Stimulated activated CD4-positive, alpha-beta T cell treated with anti-CD3 and anti-CD28 coated beads, Interleukin-2, amount 100 ng/mL, for 24 hours (primary cell): ENCODE results near the gene NRG3.
"Not testable (repeated sequence)": the region's sequence is repeated elsewhere in the genome, so short reads cannot be mapped to it uniquely, and the experiment has no call there.

Experiments used
- DNase-seq, 2 donors: peaks; one replicate each; pipeline ENCODE4 v3.0.0-alpha.2; 2020

Gene NRG3

GRCh38 chr10:82625512-82626189 is 750.7 kb downstream of the NRG3 start:
- no peak for DNase-seq

GRCh38 chr10:82628373-82628772 is 753.4 kb downstream of the NRG3 start:
- no peak for DNase-seq

GRCh38 chr10:82643076-82643475 is 768.1 kb downstream of the NRG3 start:
- no peak for DNase-seq

GRCh38 chr10:82643601-82644000 is 768.6 kb downstream of the NRG3 start:
- no peak for DNase-seq

GRCh38 chr10:82645221-82645620 is 770.2 kb downstream of the NRG3 start:
- no peak for DNase-seq

GRCh38 chr10:82653244-82654155 is 778.5 kb downstream of the NRG3 start:
- DNase-seq, result no peak

- DNase-seq, result no peak
These were observed 785.2 kb downstream of the NRG3 start for GRCh38 chr10:82660205-82660604.

GRCh38 chr10:82660986-82661385 is 786.0 kb downstream of the NRG3 start:
- no peak for DNase-seq

GRCh38 chr10:82661701-82662100 is 786.7 kb downstream of the NRG3 start:
- DNase-seq, result no peak

GRCh38 chr10:82668221-82668895 is 793.4 kb downstream of the NRG3 start:
- DNase-seq, result no peak

GRCh38 chr10:82674036-82674435 is 799.0 kb downstream of the NRG3 start:
- no peak for DNase-seq

- not testable (repeated sequence) for DNase-seq
These were observed 802.9 kb downstream of the NRG3 start for GRCh38 chr10:82677932-82678331.

GRCh38 chr10:82678451-82678850 is 803.5 kb downstream of the NRG3 start:
- not testable (repeated sequence) for DNase-seq

GRCh38 chr10:82680608-82681007 is 805.6 kb downstream of the NRG3 start:
- DNase-seq, result no peak

- DNase-seq, result no peak
These were observed 809.0 kb downstream of the NRG3 start for GRCh38 chr10:82683945-82684344.

GRCh38 chr10:82685087-82685486 is 810.1 kb downstream of the NRG3 start:
- DNase-seq, result no peak

- DNase-seq, result no peak
These were observed 816.2 kb downstream of the NRG3 start for GRCh38 chr10:82691211-82691610.

GRCh38 chr10:82692458-82692857 is 817.5 kb downstream of the NRG3 start:
- DNase-seq, result no peak

- DNase-seq, result no peak
These were observed 846.8 kb downstream of the NRG3 start for GRCh38 chr10:82721831-82722230.

- DNase-seq, result no peak
These were observed 847.3 kb downstream of the NRG3 start for GRCh38 chr10:82722273-82722672.

- no peak for DNase-seq
These were observed 861.3 kb downstream of the NRG3 start for GRCh38 chr10:82736305-82736704.

- DNase-seq, result no peak
These were observed 862.6 kb downstream of the NRG3 start for GRCh38 chr10:82737549-82737948.

- no peak for DNase-seq
These were observed 863.6 kb downstream of the NRG3 start for GRCh38 chr10:82738592-82738991.

GRCh38 chr10:82742478-82742877 is 867.5 kb downstream of the NRG3 start:
- DNase-seq, result no peak
